Cortex of kidney (tissue), 1 donor: Measurements from ENCODE around the gene FAF1.
"Not testable (repeated sequence)": the region's sequence is repeated elsewhere in the genome, so short reads cannot be mapped to it uniquely, and the experiment has no call there.

Source experiments
- DNase-seq: peaks from one replicate; lab custom pipeline; 2025; lab: John Stamatoyannopoulos, UW

The FAF1 gene

DNA sequence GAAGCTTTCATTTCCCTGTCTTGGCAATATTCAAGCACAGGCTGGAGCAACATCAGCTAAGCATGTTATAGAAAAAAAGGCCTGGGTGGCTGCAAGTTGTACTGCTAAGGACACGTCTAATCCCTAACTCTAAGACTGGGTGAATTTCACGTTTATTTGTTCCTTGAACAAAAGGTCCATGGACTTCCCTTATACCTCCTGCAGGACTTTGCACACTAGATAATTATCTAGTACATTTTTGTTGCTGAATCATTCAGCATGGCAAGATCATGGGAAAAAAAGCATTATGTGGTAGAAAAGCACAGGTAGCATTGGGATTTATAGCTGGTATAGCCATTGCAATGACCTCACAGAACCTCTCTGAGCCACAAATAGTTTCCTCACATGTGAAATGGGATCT lies 406.1 kb downstream of the FAF1 start:
- DNase-seq: no peak

DNA sequence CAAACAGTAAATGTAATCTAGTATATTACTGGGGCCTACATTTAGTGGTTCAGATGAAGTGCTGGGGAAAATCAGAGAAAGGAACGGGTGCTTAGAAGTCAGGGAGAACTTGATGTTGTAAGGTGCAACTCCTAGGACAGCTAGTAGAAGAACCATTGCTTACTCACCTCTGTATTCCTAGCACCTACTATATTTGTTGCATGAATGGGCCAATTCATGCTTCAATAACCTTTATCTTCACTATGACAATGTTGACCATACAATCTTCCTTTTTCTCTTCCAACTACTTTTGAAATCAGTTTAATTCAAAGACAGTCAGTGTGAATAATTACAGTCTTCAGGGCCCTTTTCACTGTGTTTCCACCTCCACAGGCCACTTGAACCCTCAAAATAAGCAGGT lies 411.8 kb downstream of the FAF1 start:
- DNase-seq: no peak

- no peak for DNase-seq
Observed at GRCh38 chr1:50542362-50542761, 417.7 kb downstream of the FAF1 start.

DNA sequence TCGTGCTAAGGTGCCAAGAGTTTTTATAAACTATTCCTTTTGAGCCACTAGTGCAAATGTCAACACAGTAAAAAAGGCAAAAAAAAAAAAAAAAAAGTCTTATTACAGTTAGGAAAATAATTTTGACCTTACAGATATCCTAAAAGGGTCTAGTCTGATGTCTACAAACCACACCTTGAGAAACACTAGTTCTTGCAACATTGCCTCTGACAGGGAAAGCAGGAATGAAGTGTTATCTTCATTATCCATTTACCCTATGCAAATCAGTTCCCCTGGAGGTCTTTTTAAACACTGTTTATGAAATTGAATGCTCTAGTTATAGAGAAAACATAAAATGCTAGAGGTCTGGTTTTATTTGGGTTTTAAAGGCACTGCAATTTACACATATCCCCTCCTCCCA lies 421.6 kb downstream of the FAF1 start:
- DNase-seq: no peak

DNA sequence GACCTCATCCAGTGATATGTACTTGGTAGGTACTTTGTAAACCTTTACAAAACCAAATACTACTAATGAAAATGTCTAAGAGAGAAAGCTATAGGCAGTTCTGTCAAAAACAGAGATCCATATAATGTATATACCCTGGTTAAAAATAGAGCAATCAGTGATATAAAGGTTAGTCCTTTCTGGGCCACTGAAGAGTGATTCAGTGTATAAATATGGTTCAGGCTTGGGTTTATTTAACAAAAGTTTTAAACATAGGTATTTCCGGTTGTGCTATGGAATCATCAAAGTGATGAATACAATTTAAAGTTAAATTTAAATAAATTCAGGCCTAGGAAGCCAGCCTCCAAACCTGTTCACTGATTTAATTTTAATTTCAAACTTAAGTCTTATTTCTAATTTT lies 428.5 kb downstream of the FAF1 start:
- DNase-seq: no peak

DNA sequence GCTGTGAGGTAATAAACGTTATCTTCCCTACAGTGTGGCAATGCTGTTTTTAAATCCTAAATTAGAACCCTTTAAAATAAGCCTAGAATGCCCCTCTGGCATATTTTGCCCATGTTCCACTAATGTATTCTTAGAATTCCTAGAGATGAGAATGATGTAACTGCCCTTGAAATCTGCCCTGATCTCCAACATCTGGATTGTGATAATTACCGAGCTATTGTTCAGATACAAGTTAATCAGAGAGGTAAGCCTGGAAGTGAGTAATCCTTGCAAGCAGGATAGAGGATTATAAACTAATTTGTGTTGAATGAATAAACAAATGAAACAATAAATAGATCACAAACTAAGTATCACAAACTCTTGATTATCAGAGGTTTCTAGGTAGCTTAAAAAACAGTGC lies 429.0 kb downstream of the FAF1 start:
- no peak for DNase-seq

GRCh38 chr1:50529510-50529909 lies 430.6 kb downstream of the FAF1 start:
- DNase-seq: no peak

DNA sequence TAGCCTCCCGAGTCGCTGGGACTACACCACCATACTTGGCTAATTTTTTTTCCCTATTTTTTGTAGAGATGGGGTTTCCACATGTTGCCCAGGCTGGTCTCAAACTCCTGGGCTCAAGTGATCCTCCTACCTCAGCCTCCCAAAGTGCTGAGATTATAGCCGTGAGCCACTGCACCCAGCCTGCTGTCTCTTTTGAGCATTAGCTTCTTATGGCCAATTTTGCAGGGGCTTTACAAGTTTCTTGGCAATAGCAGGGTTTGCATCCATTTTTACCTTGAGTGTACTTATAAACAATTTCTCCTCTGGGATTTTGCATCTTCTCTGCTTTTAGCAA lies 432.1 kb downstream of the FAF1 start:
- DNase-seq: not testable (repeated sequence)

DNA sequence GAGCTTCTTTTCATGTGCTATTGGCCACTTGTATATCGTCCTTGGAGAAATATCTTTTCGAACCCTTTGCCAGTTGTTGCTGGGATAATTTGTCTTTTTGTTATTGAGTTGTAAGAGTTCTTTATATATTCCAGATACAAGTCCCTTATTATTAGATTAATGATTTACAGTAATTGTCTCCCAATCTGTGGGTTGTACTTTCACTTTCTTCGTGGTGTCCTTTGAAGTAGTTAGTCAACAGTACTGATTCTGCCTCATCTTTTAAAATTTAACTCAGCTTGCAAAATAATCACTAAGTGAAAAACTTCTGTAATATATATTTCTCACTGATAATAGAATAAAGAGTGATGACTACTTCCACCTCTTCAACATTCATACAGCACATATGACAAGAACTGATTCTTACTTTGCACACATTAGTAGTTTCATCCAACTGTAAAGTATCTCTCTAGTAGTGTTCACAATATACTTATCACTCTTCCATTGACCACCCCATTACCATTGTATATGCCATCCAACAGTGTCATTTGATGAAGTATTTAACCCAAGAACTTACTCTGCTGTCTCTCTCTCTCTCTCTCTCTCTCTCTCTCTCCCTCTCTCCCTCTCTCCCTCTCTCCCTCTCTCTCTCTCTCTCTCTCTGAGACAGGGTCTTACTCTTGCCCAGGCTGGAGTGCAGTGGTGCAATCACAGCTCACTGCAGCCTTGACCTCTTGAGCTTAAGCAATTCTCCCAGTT lies 432.6 kb downstream of the FAF1 start:
- DNase-seq: no peak

- no peak for DNase-seq
Observed at GRCh38 chr1:50526431-50526830, 433.6 kb downstream of the FAF1 start.

GRCh38 chr1:50523548-50523947 lies 436.5 kb downstream of the FAF1 start:
- DNase-seq: no peak

DNA sequence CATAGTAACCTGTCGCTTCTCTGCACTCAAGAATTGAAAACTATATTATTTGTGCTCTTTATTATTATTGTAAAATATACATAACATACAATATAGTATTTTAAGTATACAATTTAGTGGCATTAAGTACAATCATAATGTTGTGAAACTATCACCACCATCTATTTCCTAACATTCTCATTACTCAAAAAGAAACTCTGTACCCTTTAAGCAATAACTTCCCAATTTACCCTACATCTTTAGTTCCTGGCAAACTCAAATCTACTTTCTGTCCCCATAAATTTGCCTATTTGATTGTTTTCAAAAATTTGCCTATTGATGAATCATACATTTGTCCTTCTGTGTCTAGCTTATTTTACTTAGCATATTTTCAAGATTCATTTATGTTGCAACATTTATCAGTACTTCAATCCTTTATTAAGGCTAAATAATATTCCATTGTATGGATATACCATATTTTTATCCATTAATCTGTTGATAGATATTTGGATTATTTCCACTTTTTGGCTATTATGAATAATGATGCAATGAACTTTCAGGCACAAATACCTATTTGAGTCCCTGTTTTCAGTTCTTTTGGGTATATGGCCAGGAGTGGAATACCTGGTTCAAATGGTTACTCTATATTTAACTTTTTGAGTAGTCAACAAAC lies 437.2 kb downstream of the FAF1 start:
- no peak for DNase-seq

- DNase-seq: no peak
Observed at GRCh38 chr1:50521703-50522102, 438.4 kb downstream of the FAF1 start.

DNA sequence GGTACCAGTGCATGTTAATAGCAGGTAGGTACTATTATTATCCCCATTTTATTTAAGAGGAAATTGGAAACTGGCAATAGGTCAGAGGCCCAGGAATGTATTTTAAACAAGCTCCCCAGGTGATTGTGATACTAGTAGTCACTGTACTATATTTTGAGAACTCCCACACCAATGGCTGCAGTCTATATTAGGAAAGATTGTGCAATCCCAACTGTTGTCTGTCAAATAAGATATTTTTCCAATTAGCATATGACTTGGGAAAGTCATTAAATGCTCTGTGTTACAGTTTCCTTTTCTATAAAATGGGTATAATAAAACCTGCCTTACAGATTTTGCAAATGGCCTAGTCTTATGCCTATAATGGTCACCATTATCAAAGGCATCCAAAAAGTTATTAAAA lies 442.6 kb downstream of the FAF1 start:
- no peak for DNase-seq

DNA sequence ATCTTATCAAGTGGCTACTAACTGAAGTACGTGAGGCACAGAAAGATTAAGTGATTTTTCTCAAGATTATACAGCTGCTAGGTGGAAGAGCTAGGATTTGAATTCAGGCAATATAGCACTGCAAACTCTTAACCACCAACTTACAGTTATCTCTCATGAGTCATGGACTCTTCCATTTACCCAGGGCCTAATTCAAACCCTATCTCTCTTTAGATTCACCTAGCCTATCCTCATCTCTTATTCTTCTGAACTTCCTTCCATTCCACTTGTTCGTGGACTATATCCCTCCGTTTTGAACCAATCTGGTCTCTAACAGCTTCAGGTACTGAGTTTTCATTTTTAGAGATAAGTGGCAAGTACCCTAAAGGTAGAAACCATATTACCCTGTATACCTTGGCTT lies 444.0 kb downstream of the FAF1 start:
- no peak for DNase-seq

GRCh38 chr1:50508040-50508586 lies 452.0 kb downstream of the FAF1 start:
- DNase-seq: no peak

GRCh38 chr1:50505427-50505826 lies 454.6 kb downstream of the FAF1 start:
- no peak for DNase-seq

DNA sequence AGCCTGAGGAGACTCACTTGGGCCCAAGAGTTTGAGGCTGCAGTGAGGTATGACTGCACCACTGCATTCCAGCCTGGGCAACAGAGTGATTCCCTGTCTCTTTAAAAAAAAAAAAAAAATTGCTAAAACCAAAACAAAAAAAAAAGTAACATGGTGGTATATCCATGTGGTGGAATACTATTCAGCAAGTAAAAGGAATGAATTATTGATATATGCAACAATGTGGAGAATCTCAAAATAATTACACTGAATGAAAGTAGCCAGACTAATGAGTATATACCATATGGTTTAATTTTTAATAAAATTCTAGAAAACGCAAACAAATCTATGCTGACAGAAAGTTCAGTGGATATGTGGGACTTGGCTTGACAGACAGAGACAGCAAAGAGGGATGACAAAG lies 456.6 kb downstream of the FAF1 start:
- DNase-seq: no peak

DNA sequence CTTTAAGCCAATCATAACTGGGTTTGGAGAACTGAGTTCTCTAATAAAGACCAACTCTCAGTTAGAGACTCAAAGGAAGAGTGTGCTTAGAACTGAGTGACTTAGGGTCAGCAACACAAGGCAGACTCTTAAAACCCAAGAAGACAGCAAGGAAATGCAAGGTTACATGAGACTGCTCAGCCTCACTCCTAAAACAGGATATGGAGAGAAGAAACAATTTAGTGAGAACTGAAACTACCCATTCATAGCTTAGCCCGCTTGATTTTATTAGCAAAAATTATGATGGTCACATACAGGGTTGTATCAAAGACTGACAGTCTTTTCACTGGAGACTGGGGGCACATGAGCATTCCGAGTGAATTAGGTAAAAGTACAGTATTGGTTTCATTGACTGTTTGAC lies 457.9 kb downstream of the FAF1 start:
- DNase-seq: no peak

GRCh38 chr1:50497007-50497406 lies 463.1 kb downstream of the FAF1 start:
- no peak for DNase-seq

GRCh38 chr1:50493710-50494109 lies 466.4 kb downstream of the FAF1 start:
- DNase-seq: no peak

DNA sequence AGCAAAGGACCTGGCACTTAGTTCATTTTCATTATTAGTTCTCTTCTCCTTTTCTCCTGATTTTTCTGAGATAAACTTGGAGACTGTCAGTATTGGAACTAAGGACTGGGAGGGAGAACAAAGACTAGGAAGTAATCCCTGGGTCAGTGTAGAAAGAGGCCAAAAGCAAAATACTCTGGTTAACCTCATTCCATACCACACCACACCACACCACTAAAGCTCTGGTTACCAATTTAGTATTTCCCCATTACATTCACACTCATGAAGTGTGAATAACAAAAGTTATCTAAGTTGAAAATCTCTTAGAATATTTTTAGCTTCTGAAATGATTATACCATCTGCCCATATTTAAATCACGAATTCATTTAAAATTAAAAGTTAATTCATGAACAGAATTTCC lies 467.9 kb downstream of the FAF1 start:
- no peak for DNase-seq

GRCh38 chr1:50491142-50491541 lies 468.9 kb downstream of the FAF1 start:
- no peak for DNase-seq

GRCh38 chr1:50490640-50491039 lies 469.4 kb downstream of the FAF1 start:
- DNase-seq: no peak
